Activated naive CD4-positive, alpha-beta T cell treated with anti-CD3 and anti-CD28 coated beads, Interleukin-2, amount 50 U/mL, for 72 hours (primary cell): ENCODE measurements around the gene ERFE. TPM values are rescaled to one million over a fixed set of nuclear protein-coding genes. Genes with fewer than 3 reads are reported as not detected.

ENCODE experiments used
- ATAC-seq, 2 donors: fragments of 150-1000 bp; cut with Tn5 transposase; 2 replicates each; pipeline ENCODE4 v1.10.0; 2021; ENCODE audit warnings: mild to moderate bottlenecking in 2 of 2, moderate library complexity in 2 of 2
- DNase-seq, 2 donors: peaks; one replicate each; pipeline ENCODE4 v3.0.0; 2021 to 2022; ENCODE audit warnings: low spot score in 2 of 2
- H3K27ac Mint-ChIP-seq, 2 donors: one replicate each; pipeline ENCODE4 v1.8.0; 2022; ENCODE audit warnings: mild to moderate bottlenecking in 2 of 2, mixed read lengths in 2 of 2
- H3K36me3 Mint-ChIP-seq, 2 donors: one replicate each; pipeline ENCODE4 v1.8.0; 2022; ENCODE audit warnings: mixed read lengths in 2 of 2
- H3K9me3 Mint-ChIP-seq, 2 donors: one replicate each; pipeline ENCODE4 v1.8.0; 2022; ENCODE audit warnings: mixed read lengths in 2 of 2
- total RNA-seq, 2 donors: library from RNA; stranded (reverse); gene quantifications; one replicate each; pipeline ENCODE4 v1.2.3, GENCODE V29; 2022

Gene ERFE
- total RNA-seq, 2 donors from 2014 or later, result 0.60 TPM; not detected in 1

GRCh38 chr2:238203094-238203972 lies 44.6 kb downstream of the ERFE start, which contains the start of gene ILKAP:
Gene ILKAP (minus strand): TSS chr2:238203695. CDS start chr2:238203553, 142 bp downstream.
- ATAC-seq, result peak; percentile 99

DNA sequence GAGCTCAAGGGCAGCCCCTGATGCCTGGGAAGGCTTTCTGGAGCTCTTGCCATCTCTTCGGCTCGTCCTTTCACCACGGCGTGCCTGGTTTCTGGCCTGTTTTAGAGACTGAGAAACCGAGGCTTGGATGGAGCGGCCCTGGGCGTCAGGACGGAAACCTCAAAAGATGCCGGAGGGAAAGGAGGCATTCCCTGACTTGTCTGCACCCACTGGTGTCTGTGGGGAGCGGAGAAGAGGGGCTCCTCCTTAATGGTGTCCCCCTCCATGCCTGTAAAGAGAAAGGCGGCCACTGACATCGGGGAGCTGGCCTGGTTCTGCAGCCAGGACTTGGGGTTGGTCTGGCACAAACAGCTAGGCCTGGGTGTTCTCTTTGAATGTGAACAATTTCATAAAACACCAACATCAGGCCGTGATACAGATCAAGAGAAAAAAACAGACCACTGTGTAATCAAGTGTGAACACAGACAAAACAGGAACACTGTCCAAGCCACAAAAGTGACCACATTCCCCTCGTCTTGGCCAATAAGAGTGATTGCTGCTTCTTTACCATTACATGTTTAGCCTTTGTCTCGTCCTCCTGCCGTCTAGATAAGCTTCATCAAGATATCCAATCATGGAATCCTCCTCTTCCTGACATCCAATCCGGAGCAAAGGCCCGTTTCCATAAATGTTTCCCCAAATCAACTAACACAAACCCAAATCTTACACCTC lies 45.4 kb downstream of the ERFE start:
- H3K36me3 Mint-ChIP-seq, result peaks cover 0 to 7% of the 10 kb centered on the region in 2 donors
- DNase-seq (no peak), ATAC-seq (no peak)
- H3K27ac Mint-ChIP-seq, result peak overlapping the region; percentile 75 to 87
- no peaks in the 10 kb centered on the region for H3K9me3 Mint-ChIP-seq

More at GRCh38 chr2:238203094-238203972, 44.6 kb downstream of the ERFE start, which contains the start of gene ILKAP:
- no peaks in the 10 kb centered on the region for H3K9me3 Mint-ChIP-seq
- H3K27ac Mint-ChIP-seq, result peak within 1 kb of the TSS; percentile 81 to 97
- DNase-seq, result peak; percentile 92 to 93
- H3K36me3 Mint-ChIP-seq, result peaks cover 0 to 7% of the 10 kb centered on the region in 2 donors

- no peak for ATAC-seq
- H3K36me3 Mint-ChIP-seq, result peaks cover 0 to 7% of the 10 kb centered on the region in 2 donors
These were observed 48.2 kb downstream of the ERFE start for GRCh38 chr2:238207006-238207405.

GRCh38 chr2:238216651-238217184 lies 57.9 kb downstream of the ERFE start:
- H3K27ac Mint-ChIP-seq, result no peak overlapping the region
- peaks cover 0 to 7% of the 10 kb centered on the region in 2 donors for H3K9me3 Mint-ChIP-seq
- ATAC-seq, result no peak
- peaks cover 0 to 5% of the 10 kb centered on the region in 2 donors for H3K36me3 Mint-ChIP-seq
- DNase-seq, result no peak

More at GRCh38 chr2:238207006-238207405, 48.2 kb downstream of the ERFE start:
- no peaks in the 10 kb centered on the region for H3K9me3 Mint-ChIP-seq
- H3K27ac Mint-ChIP-seq, result no peak overlapping the region
- no peak for DNase-seq

Other genes starting within 250 kb of the ERFE start
- gene UBE2F, start 192.0 kb upstream of the ERFE start, total RNA-seq, result 100 to 1,000 TPM in 1 of 2 donors, 10 to 100 TPM in 1; 64.5 to 175 TPM
- 10 to 100 TPM; 58.0 to 75.2 TPM for gene SCLY, start 98.0 kb upstream of the ERFE start, total RNA-seq
- gene ESPNL, start 58.6 kb upstream of the ERFE start, total RNA-seq, result under 1 TPM; 0.18 to 0.43 TPM
- not detected for gene KLHL30, start 20.3 kb upstream of the ERFE start, total RNA-seq
- 10 to 100 TPM; 40.7 to 64.8 TPM for gene ILKAP, start 44.7 kb downstream of the ERFE start, total RNA-seq
- 1 to 10 TPM; 4.7 to 5.1 TPM for gene HES6, start 81.1 kb downstream of the ERFE start, total RNA-seq
- gene PER2, start 129.6 kb downstream of the ERFE start, total RNA-seq, result 10 to 100 TPM; 11.5 to 15.0 TPM
- gene TRAF3IP1, start 161.5 kb downstream of the ERFE start, total RNA-seq, result 10 to 100 TPM in 1 of 2 donors, 1 to 10 TPM in 1; 1.0 to 11.7 TPM